ENCODE data around the gene MAB21L4.

Gene MAB21L4

GRCh38 chr2:240893363-240893844 lies 2.6 kb downstream of the MAB21L4 start:
- H3K9me3 ChIP-seq (ENCODE audit: severe bottlenecking), result no peaks in the 10 kb centered on the region
- DNase-seq (ENCODE audit: low spot score), result no peak

GRCh38 chr2:240892925-240893324 lies 3.0 kb downstream of the MAB21L4 start:
- Histone ChIP-seq H3K36me3 (ENCODE audit: low read depth) (no peaks in the 10 kb centered on the region), H3K4me3 (ENCODE audit: severe bottlenecking) (no peak overlapping the region), H3K27me3 (ENCODE audit: insufficient read depth, poor library complexity, severe bottlenecking) (no peaks in the 10 kb centered on the region), H3K4me1 (ENCODE audit: insufficient read depth, poor library complexity, severe bottlenecking) (no peaks in the 10 kb centered on the region), H3K9me3 (ENCODE audit: severe bottlenecking) (no peaks in the 10 kb centered on the region), H3K27ac (ENCODE audit: poor library complexity, severe bottlenecking) (no peak overlapping the region)
- no peak for TF ChIP-seq CTCF (IDR thresholded peaks at IDR 0.05; ENCODE audit: poor library complexity, severe bottlenecking)
- DNase-seq (ENCODE audit: low spot score) (no peak), ATAC-seq (ENCODE audit: low read depth) (no peak)

More at GRCh38 chr2:240893363-240893844, 2.6 kb downstream of the MAB21L4 start:
- Histone ChIP-seq H3K36me3 (ENCODE audit: low read depth) (no peaks in the 10 kb centered on the region), H3K4me3 (ENCODE audit: severe bottlenecking) (no peak overlapping the region), H3K27me3 (ENCODE audit: insufficient read depth, poor library complexity, severe bottlenecking) (no peaks in the 10 kb centered on the region), H3K4me1 (ENCODE audit: insufficient read depth, poor library complexity, severe bottlenecking) (no peaks in the 10 kb centered on the region), H3K27ac (ENCODE audit: poor library complexity, severe bottlenecking) (no peak overlapping the region)
- TF ChIP-seq CTCF (IDR thresholded peaks at IDR 0.05; ENCODE audit: poor library complexity, severe bottlenecking), result no peak
- peak; percentile 52 for ATAC-seq (ENCODE audit: low read depth)

- H3K27ac ChIP-seq (ENCODE audit: poor library complexity, severe bottlenecking), result no peak overlapping the region
- H3K9me3 ChIP-seq (ENCODE audit: severe bottlenecking), result no peaks in the 10 kb centered on the region
- H3K36me3 ChIP-seq (ENCODE audit: low read depth), result no peaks in the 10 kb centered on the region
- no peak overlapping the region for H3K4me3 ChIP-seq (ENCODE audit: severe bottlenecking)
- TF ChIP-seq CTCF (IDR thresholded peaks at IDR 0.05; ENCODE audit: poor library complexity, severe bottlenecking), result no peak
- no peaks in the 10 kb centered on the region for H3K4me1 ChIP-seq (ENCODE audit: insufficient read depth, poor library complexity, severe bottlenecking)
- no peak for DNase-seq (ENCODE audit: low spot score)
- H3K27me3 ChIP-seq (ENCODE audit: insufficient read depth, poor library complexity, severe bottlenecking), result no peaks in the 10 kb centered on the region
- ATAC-seq (ENCODE audit: low read depth), result no peak
Observed at GRCh38 chr2:240892356-240892755, 3.6 kb downstream of the MAB21L4 start.

GRCh38 chr2:240891492-240892340 lies 4.2 kb downstream of the MAB21L4 start:
- TF ChIP-seq CTCF (IDR thresholded peaks at IDR 0.05; ENCODE audit: poor library complexity, severe bottlenecking), result no peak
- no peak for DNase-seq (ENCODE audit: low spot score)

GRCh38 chr2:240890691-240891090 lies 5.3 kb downstream of the MAB21L4 start:
- H3K27me3 ChIP-seq (ENCODE audit: insufficient read depth, poor library complexity, severe bottlenecking), result no peaks in the 10 kb centered on the region
- no peaks in the 10 kb centered on the region for H3K4me1 ChIP-seq (ENCODE audit: insufficient read depth, poor library complexity, severe bottlenecking)
- no peak for TF ChIP-seq CTCF (IDR thresholded peaks at IDR 0.05; ENCODE audit: poor library complexity, severe bottlenecking)
- no peaks in the 10 kb centered on the region for H3K36me3 ChIP-seq (ENCODE audit: low read depth)
- H3K9me3 ChIP-seq (ENCODE audit: severe bottlenecking), result no peaks in the 10 kb centered on the region
- H3K4me3 ChIP-seq (ENCODE audit: severe bottlenecking), result no peak overlapping the region
- no peak overlapping the region for H3K27ac ChIP-seq (ENCODE audit: poor library complexity, severe bottlenecking)
- no peak for ATAC-seq (ENCODE audit: low read depth)
- DNase-seq (ENCODE audit: low spot score), result no peak

More at GRCh38 chr2:240891492-240892340, 4.2 kb downstream of the MAB21L4 start:
- H3K9me3 ChIP-seq (ENCODE audit: severe bottlenecking), result no peaks in the 10 kb centered on the region
- ATAC-seq (ENCODE audit: low read depth), result no peak
- H3K4me1 ChIP-seq (ENCODE audit: insufficient read depth, poor library complexity, severe bottlenecking), result no peaks in the 10 kb centered on the region
- H3K27ac ChIP-seq (ENCODE audit: poor library complexity, severe bottlenecking), result no peak overlapping the region
- H3K27me3 ChIP-seq (ENCODE audit: insufficient read depth, poor library complexity, severe bottlenecking), result no peaks in the 10 kb centered on the region
- no peak overlapping the region for H3K4me3 ChIP-seq (ENCODE audit: severe bottlenecking)
- H3K36me3 ChIP-seq (ENCODE audit: low read depth), result no peaks in the 10 kb centered on the region

Data from RWPE2 (cell line).